Retinal pigment epithelial cell (primary cell): ENCODE results near the gene CYB5B.
A peak's percentile ranks its signal among the peaks of the same experiment; 100 is the strongest.

Source experiments
- DNase-seq: peaks from one replicate; pipeline ENCODE4 v3.0.0-alpha.2; 2010; ENCODE audit warnings: low read depth
- H3K4me3 ChIP-seq: 2 replicates; pipeline ENCODE4 v1.5.1; 2011; ENCODE audit warnings: mild to moderate bottlenecking, low read length, control low read depth, moderate library complexity
- TF ChIP-seq, protein P1 (sequence below): conservative IDR thresholded peaks from 2 replicates; pipeline ENCODE4 v1.5.1; 2011; ENCODE audit warnings: low read depth, low read length, control low read depth, inconsistent platforms

CYB5B gene, protein sequence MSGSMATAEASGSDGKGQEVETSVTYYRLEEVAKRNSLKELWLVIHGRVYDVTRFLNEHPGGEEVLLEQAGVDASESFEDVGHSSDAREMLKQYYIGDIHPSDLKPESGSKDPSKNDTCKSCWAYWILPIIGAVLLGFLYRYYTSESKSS

DNA sequence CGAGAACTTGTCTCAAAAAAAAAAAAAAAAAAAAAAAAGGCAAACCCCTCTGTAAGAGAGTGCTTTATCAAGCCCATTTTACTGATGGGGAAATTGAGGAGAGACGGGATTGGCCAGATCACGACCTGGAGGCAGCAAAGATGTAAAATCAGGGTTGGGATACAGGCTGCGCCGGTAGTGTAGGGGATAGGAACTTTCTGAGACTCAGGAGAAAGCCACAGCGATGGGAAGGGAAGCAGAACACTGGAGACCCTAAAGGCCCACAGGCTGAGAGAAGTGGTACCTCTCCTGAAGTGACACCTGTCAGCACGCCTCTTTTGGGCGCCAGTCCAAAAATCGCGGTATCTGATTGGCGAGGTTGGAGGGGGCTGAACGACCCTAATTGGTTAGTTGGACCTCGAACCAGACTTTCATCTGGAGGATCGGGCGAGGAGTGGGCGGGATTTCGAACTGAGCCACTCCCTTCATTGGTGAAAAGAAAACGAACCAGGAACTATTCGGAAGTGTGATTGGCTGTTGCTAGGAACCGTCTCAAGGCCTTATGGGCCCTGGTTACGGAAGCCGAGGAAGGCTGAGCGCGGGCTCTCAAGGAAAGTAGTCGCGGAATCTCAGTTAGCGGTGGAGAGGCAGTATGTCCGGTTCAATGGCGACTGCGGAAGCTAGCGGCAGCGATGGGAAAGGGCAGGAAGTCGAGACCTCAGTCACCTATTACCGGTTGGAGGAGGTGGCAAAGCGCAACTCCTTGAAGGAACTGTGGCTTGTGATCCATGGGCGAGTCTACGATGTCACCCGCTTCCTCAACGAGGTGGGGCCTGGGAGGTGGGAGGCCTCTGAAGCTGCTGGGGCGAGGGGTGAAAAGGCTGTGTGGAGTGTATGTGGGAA lies at the start of gene CYB5B:
TSS of gene CYB5B (plus strand) at position 567 of the 882 bp plus-strand sequence. CDS start at position 632, 65 bp downstream.
- TF ChIP-seq, protein P1, sequence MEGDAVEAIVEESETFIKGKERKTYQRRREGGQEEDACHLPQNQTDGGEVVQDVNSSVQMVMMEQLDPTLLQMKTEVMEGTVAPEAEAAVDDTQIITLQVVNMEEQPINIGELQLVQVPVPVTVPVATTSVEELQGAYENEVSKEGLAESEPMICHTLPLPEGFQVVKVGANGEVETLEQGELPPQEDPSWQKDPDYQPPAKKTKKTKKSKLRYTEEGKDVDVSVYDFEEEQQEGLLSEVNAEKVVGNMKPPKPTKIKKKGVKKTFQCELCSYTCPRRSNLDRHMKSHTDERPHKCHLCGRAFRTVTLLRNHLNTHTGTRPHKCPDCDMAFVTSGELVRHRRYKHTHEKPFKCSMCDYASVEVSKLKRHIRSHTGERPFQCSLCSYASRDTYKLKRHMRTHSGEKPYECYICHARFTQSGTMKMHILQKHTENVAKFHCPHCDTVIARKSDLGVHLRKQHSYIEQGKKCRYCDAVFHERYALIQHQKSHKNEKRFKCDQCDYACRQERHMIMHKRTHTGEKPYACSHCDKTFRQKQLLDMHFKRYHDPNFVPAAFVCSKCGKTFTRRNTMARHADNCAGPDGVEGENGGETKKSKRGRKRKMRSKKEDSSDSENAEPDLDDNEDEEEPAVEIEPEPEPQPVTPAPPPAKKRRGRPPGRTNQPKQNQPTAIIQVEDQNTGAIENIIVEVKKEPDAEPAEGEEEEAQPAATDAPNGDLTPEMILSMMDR = no peak
- DNase-seq = peak; percentile 98
- H3K4me3 ChIP-seq = peak within 1 kb of the TSS; percentile 95

DNA sequence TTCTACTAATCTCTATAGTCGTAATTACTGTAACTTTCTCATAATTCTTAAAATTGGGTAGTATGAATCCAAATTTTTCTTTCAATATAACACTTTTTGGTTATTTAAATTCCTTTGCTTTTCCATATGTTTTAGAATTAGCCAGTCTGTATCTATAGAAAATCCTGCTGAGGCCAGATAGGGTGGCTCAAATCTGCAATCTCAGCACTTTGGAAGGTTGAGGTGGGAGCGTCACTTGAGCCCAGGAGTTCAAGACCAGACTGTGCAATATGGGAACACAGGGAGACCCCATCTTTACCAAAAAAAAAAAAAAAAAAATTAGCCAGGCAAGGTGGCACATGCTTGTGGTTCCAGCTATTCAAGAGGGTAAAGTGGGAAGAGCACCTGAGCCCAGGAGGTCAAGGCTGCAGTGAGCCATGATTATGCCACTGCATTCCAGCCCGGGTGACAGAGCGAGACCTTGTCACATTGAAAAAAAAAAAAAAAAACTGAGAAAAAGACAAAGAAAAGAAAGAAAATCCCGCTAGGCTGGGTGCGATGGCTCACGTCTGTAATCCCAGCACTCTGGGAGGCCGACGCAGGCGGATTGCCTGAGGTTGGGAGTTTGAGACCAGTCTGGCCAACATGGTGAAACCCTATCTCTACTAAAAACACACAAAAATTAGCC lies 47.9 kb upstream of the CYB5B start:
- TF ChIP-seq, protein P1 = no peak
- DNase-seq = no peak
- H3K4me3 ChIP-seq = no peak overlapping the region

DNA sequence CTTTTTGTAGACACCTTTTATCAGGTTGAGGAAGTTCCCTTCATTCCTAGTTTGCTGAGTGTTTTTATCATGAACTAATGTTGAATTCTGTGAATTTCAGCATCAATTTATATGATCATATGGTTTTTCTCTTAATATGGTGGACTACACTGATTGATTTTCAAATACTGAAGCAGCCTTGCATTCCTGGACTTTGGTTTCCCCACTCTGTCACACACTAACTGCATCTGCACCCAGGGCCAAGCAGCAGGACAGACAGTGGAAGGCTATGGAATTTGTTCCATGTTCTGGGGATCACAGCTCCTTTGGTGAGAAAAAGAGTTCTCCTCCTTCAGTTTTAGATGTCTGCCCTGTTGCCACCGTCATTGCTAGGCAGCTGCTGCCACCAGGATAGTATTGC lies 46.4 kb upstream of the CYB5B start:
- H3K4me3 ChIP-seq = no peak overlapping the region
- TF ChIP-seq, protein P1 = no peak
- DNase-seq = no peak

DNA sequence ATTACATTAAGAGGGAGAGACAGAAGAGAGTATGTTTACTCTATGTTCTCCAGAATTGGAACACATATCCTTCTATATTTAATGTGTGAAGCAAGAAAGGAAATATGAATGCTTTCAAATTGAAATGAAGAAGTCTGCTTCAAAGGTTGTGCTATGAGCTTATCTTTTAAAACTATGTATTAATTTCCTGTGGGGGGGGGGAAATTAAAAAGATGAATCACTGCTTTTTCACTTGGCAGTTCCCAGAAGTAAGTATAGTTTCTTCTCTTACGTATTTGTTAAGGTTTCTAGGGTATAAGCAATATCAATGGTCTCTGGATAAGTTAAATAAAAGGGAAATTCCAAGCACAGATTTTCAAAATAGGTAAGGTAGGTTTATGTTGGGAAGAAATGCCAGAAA lies 45.7 kb upstream of the CYB5B start:
- TF ChIP-seq, protein P1 = no peak
- DNase-seq = no peak
- no peak overlapping the region for H3K4me3 ChIP-seq

DNA sequence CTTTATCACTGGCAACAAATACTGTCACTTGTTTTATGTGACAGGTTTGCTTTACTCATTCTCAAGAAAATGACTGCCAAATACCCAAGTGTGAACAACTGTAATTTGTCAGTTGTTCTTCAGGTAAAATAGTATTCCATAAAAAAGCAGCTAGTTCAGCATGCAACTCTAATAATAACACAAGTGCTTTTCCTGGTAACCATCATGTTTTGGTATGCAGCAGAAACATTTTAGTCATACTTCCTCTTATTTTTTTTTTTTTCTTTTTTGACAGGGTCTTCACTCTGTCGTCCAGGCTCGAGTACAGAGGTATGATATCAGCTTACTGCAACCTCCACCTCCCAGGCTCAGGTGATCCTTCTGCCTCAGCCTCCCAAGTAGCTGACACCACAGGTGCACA lies 43.2 kb upstream of the CYB5B start:
- TF ChIP-seq, protein P1 = no peak
- H3K4me3 ChIP-seq = no peak overlapping the region
- DNase-seq = no peak

DNA sequence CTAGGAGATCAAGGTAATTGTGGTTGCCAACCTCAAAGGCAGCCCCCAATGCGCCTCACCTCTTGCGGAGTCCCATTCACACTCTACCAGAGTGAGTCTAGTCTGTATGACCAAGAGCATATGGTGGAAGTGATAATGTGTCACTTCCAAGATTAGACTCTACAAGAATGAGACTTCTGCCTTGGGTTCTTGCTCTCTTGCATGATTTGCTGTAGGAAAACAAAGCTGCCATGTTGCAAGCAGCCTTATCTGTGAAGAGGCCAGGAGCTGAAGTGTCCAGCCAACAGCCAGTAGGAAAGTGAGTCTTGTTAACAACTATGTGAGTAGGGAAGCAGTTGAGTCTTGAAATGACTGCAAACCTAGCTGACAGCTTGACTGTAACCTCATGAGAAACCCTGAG lies 42.0 kb upstream of the CYB5B start:
- TF ChIP-seq, protein P1 = no peak
- DNase-seq = no peak
- no peak overlapping the region for H3K4me3 ChIP-seq
